ENCODE results near the gene MEDAG. TPM values are rescaled to one million over a fixed set of nuclear protein-coding genes. Genes with fewer than 3 reads are reported as not detected.

The MEDAG gene
- total RNA-seq, 1 donor from 2014 or later, result not detected

- Histone ChIP-seq H3K4me2 (no peak overlapping the region), H3K27me3 (no peaks in the 10 kb centered on the region), H3K36me3 (no peaks in the 10 kb centered on the region), H3K79me2 (ENCODE audit: low read depth) (no peaks in the 10 kb centered on the region), H3F3A (ENCODE audit: low read depth) (no peaks in the 10 kb centered on the region), H3K27ac (no peak overlapping the region), H3K9me3 (ENCODE audit: low read depth) (no peaks in the 10 kb centered on the region), H4K20me1 (ENCODE audit: low read depth) (no peaks in the 10 kb centered on the region), H3K4me1 (no peaks in the 10 kb centered on the region), H2AFZ (replicated peaks) (no peak overlapping the region), H3K4me3 (no peak overlapping the region), H3K9ac (no peak overlapping the region)
- H3K9me3 Mint-ChIP-seq, result peaks cover 4% of the 10 kb centered on the region
- no peak overlapping the region for H3K4me3 Mint-ChIP-seq
- H3K4me1 Mint-ChIP-seq, result peaks cover 35% of the 10 kb centered on the region
- TF ChIP-seq EZH2phosphoT487 (IDR thresholded peaks at IDR 0.05) (no peak), EZH2 (IDR thresholded peaks at IDR 0.05) (no peak), CTCF (IDR thresholded peaks at IDR 0.05) (no peak)
- H3K27ac Mint-ChIP-seq, result peak overlapping the region; percentile 66
- H3K36me3 Mint-ChIP-seq, result no peaks in the 10 kb centered on the region
- peaks cover 6% of the 10 kb centered on the region for H3K27me3 Mint-ChIP-seq (ENCODE audit: insufficient read depth, low read depth)
- DNase-seq (ENCODE audit: low spot score), result no peak
Measured at GRCh38 chr13:30882026-30882850, 23.8 kb upstream of the MEDAG start.

- H3F3A ChIP-seq (ENCODE audit: low read depth), result no peaks in the 10 kb centered on the region
- H3K4me1 ChIP-seq, result no peaks in the 10 kb centered on the region
- H3K4me1 Mint-ChIP-seq, result peaks cover 28% of the 10 kb centered on the region
- TF ChIP-seq EZH2 (IDR thresholded peaks at IDR 0.05), result no peak
- no peak for TF ChIP-seq CTCF (IDR thresholded peaks at IDR 0.05)
- TF ChIP-seq EZH2phosphoT487 (IDR thresholded peaks at IDR 0.05), result no peak
- no peak overlapping the region for H2AFZ ChIP-seq (replicated peaks)
- peaks cover 4% of the 10 kb centered on the region for H3K9me3 Mint-ChIP-seq
- H3K27ac ChIP-seq, result no peak overlapping the region
- no peaks in the 10 kb centered on the region for H3K36me3 ChIP-seq
- H3K4me2 ChIP-seq, result no peak overlapping the region
- H3K9me3 ChIP-seq (ENCODE audit: low read depth), result no peaks in the 10 kb centered on the region
- no peak for DNase-seq (ENCODE audit: low spot score)
- no peak overlapping the region for H3K4me3 ChIP-seq
- no peak overlapping the region for H3K4me3 Mint-ChIP-seq
- H4K20me1 ChIP-seq (ENCODE audit: low read depth), result no peaks in the 10 kb centered on the region
- no peaks in the 10 kb centered on the region for H3K27me3 ChIP-seq
- H3K36me3 Mint-ChIP-seq, result no peaks in the 10 kb centered on the region
- H3K9ac ChIP-seq, result no peak overlapping the region
- no peaks in the 10 kb centered on the region for H3K79me2 ChIP-seq (ENCODE audit: low read depth)
- peak overlapping the region; percentile 78 for H3K27ac Mint-ChIP-seq
- H3K27me3 Mint-ChIP-seq (ENCODE audit: insufficient read depth, low read depth), result peaks cover 6% of the 10 kb centered on the region
Measured at GRCh38 chr13:30882996-30883766, 22.9 kb upstream of the MEDAG start.

DNA sequence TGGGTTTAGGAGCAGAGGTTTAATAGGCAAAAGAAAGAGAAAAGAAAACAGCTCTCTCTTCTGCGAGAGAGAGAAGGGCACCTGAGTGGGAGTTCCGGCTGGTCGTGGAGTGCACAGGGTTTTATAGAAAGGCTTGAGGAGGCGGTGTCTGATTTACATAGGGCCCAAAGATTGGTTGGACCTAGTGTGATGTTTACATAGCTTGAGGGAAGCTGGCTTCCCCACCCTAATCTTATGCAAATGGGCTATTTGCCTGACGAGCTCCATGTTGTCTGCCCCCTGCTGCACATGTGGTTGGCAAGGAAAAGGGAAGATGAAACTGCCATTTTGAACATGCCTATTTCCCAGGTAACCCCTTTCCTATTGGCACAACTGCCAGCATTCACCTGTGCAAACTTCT is 21.5 kb upstream of the MEDAG start:
- no peak overlapping the region for H3K9ac ChIP-seq
- H3K79me2 ChIP-seq (ENCODE audit: low read depth), result no peaks in the 10 kb centered on the region
- peaks cover 28% of the 10 kb centered on the region for H3K4me1 Mint-ChIP-seq
- no peak overlapping the region for H3K4me2 ChIP-seq
- no peaks in the 10 kb centered on the region for H3K36me3 Mint-ChIP-seq
- no peak overlapping the region for H3K27ac Mint-ChIP-seq
- H3K36me3 ChIP-seq, result no peaks in the 10 kb centered on the region
- no peak for TF ChIP-seq EZH2phosphoT487 (IDR thresholded peaks at IDR 0.05)
- H3K4me3 Mint-ChIP-seq, result no peak overlapping the region
- no peaks in the 10 kb centered on the region for H3K9me3 ChIP-seq (ENCODE audit: low read depth)
- peaks cover 4% of the 10 kb centered on the region for H3K27me3 Mint-ChIP-seq (ENCODE audit: insufficient read depth, low read depth)
- no peak for DNase-seq (ENCODE audit: low spot score)
- H3K4me3 ChIP-seq, result no peak overlapping the region
- H3K27me3 ChIP-seq, result no peaks in the 10 kb centered on the region
- peaks cover 4% of the 10 kb centered on the region for H3K9me3 Mint-ChIP-seq
- no peaks in the 10 kb centered on the region for H3F3A ChIP-seq (ENCODE audit: low read depth)
- H2AFZ ChIP-seq (replicated peaks), result no peak overlapping the region
- no peaks in the 10 kb centered on the region for H3K4me1 ChIP-seq
- H4K20me1 ChIP-seq (ENCODE audit: low read depth), result no peaks in the 10 kb centered on the region
- H3K27ac ChIP-seq, result no peak overlapping the region
